PC-3 (cell line): ENCODE results near the gene ADRA2B.
"Not testable (repeated sequence)": the region's sequence is repeated elsewhere in the genome, so short reads cannot be mapped to it uniquely, and the experiment has no call there.

ENCODE experiments used
- EZH2 ChIP-seq: fragments of 300-600 bp; sonication (generic); IDR thresholded peaks from one replicate; pipeline ENCODE4 v1.6.1; 2017; ENCODE audit warnings: antibody characterized with exemption, mild to moderate bottlenecking, low read length; ENCODE audit not compliant: unreplicated experiment
- TF ChIP-seq, protein P1 (sequence below): fragments of 300-600 bp; sonication (generic); conservative IDR thresholded peaks from 2 replicates; pipeline ENCODE4 v1.5.1; 2017; ENCODE audit warnings: antibody characterized with exemption, low read depth, mild to moderate bottlenecking, low read length

DNA sequence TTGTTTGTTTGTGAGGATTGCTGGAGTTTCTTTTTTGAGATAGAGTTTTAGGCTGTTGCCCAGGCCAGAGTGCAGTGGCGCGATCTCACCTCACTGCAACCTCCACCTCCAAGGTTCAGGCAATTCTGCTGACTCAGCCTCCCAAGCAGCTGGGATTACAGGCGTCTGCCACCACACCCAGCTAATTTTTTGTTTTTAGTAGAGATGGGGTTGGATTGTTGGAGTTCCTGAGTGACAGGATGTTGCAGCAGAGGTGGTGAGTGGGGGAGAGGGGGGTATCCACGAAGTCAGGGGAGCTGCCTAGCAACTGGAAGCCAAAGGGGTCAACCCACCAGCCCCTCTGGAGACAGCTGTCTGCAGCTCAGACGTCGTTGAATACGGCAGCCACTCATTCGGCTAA is 46.5 kb downstream of the ADRA2B start:
- TF ChIP-seq, protein P1, sequence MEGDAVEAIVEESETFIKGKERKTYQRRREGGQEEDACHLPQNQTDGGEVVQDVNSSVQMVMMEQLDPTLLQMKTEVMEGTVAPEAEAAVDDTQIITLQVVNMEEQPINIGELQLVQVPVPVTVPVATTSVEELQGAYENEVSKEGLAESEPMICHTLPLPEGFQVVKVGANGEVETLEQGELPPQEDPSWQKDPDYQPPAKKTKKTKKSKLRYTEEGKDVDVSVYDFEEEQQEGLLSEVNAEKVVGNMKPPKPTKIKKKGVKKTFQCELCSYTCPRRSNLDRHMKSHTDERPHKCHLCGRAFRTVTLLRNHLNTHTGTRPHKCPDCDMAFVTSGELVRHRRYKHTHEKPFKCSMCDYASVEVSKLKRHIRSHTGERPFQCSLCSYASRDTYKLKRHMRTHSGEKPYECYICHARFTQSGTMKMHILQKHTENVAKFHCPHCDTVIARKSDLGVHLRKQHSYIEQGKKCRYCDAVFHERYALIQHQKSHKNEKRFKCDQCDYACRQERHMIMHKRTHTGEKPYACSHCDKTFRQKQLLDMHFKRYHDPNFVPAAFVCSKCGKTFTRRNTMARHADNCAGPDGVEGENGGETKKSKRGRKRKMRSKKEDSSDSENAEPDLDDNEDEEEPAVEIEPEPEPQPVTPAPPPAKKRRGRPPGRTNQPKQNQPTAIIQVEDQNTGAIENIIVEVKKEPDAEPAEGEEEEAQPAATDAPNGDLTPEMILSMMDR, result not testable (repeated sequence)
- TF ChIP-seq EZH2, result not testable (repeated sequence)
